Measurements from ENCODE around the gene PCSK9.

PCSK9 gene

DNA sequence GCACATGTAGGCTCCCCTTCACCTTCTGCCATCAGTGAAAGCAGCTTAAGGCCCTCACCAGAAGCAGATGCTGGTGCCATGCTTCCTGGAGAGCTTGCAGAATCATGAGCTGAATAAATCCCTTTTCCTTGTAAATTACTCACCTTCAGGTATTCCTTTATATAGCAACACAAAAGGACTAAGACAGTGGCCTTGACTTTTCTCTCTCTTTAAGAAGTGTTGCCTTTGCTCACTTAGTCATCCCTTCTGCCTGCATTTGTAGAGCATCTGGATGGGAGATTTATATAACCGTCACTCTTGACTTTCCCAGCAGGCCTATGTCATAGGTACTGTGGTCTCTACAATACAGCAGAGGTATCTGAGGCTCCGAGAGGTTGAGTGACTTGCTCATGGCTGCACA, 3.7 kb downstream of the PCSK9 start:
- no peak for DNase-seq (ENCODE audit: extremely low spot score)
- POLR2A ChIA-PET = no interaction called here
- CTCF ChIA-PET = interaction anchor here (1.5 to 1.9 kb wide), 2 partner anchors 21 to 98 kb away, joined by 5 to 7 read pairs; no protein-coding TSS in a partner anchor
- TF ChIP-seq, protein P1, sequence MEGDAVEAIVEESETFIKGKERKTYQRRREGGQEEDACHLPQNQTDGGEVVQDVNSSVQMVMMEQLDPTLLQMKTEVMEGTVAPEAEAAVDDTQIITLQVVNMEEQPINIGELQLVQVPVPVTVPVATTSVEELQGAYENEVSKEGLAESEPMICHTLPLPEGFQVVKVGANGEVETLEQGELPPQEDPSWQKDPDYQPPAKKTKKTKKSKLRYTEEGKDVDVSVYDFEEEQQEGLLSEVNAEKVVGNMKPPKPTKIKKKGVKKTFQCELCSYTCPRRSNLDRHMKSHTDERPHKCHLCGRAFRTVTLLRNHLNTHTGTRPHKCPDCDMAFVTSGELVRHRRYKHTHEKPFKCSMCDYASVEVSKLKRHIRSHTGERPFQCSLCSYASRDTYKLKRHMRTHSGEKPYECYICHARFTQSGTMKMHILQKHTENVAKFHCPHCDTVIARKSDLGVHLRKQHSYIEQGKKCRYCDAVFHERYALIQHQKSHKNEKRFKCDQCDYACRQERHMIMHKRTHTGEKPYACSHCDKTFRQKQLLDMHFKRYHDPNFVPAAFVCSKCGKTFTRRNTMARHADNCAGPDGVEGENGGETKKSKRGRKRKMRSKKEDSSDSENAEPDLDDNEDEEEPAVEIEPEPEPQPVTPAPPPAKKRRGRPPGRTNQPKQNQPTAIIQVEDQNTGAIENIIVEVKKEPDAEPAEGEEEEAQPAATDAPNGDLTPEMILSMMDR (IDR thresholded peaks at IDR 0.05; ENCODE audit: control extremely low read depth, extremely low read depth, low read depth, missing control alignments) = no peak

DNA sequence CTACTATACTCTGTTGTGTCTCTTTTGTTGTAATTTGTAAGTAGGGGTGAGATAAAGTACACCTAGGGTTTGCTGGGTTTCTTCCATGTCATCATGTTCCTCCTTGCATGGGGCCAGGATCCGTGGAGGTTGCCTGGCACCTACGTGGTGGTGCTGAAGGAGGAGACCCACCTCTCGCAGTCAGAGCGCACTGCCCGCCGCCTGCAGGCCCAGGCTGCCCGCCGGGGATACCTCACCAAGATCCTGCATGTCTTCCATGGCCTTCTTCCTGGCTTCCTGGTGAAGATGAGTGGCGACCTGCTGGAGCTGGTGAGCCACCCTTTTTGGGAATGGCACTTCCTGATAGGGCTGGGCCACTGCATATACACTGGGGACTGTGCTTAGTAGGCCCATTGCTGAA, 4.4 kb downstream of the PCSK9 start:
- TF ChIP-seq, protein P1 (IDR thresholded peaks at IDR 0.05; ENCODE audit: control extremely low read depth, extremely low read depth, low read depth, missing control alignments) = no peak
- POLR2A ChIA-PET = no interaction called here
- no peak for DNase-seq (ENCODE audit: extremely low spot score)
- CTCF ChIA-PET = interaction anchor here (1.5 kb wide), 1 partner anchor 22 kb away, joined by 7 read pairs; no protein-coding TSS in a partner anchor

DNA sequence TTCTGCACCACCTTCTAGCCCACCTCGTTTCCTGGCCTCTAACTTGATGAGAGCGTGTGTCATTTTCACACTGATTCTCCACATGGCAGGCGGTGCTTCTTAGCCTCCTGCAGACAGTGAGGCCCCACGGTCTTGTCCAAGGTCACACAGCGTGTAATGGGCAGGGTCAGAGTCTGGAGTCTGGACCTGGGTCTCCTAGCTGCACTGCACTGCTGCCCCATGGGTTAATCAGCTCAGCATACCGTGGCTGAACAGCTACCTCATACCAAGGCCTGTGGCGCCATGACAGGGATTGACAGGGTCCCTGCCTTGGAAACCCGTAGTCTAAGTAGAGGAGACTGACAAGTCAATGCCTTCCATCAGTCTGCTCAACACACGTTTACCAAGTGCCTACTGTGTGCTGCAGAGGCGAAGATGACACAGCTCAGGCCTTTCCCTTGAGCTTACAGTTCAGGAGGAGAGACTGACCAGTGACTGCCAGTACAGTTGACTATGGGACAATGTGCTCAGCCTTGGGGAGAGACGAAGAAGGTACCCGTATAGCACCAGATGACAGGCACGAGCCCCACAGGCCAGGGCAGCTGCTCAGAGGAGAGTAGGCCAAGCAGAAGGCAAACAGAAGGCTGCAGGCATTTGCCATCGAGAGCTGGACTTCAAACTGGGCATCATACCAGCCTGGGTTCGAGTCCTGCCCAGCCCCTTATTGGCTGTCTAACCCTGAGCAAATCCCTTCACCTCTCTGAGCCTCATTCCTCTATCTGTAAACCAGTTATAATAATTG, 5.5 kb downstream of the PCSK9 start:
- no peak for DNase-seq (ENCODE audit: extremely low spot score)
- POLR2A ChIA-PET = no interaction called here
- TF ChIP-seq, protein P1 (IDR thresholded peaks at IDR 0.05; ENCODE audit: control extremely low read depth, extremely low read depth, low read depth, missing control alignments) = no peak
- CTCF ChIA-PET = interaction anchor here (0.8 kb wide), 2 partner anchors 9 to 26 kb away, joined by 3 read pairs; no protein-coding TSS in a partner anchor

DNA sequence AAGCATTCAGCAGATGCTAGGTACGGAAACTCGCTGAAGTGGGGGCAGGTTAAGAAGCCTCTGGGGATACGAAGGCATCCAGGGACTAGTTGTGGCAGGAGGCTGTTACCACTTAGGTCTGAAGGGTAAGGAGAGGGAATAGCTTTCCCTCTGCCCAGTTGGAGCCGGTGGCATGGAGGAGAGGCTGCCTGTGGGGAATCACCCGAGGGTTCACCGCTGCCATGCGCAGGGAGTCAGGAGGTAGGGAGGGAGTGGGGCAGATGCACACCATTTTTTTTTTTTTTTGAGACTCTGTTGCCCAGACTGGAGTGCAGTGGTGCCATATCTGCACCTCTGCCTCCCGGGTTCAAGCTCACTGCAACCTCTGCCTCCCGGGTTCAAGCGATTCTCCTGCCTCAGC, 6.1 kb downstream of the PCSK9 start:
- TF ChIP-seq, protein P1 (IDR thresholded peaks at IDR 0.05; ENCODE audit: control extremely low read depth, extremely low read depth, low read depth, missing control alignments) = no peak
- DNase-seq (ENCODE audit: extremely low spot score) = no peak
- ChIA-PET POLR2A (no interaction called here), CTCF (interaction anchor here (0.7 kb wide), 1 partner anchor 903 kb away, joined by 3 read pairs; no protein-coding TSS in a partner anchor)

DNA sequence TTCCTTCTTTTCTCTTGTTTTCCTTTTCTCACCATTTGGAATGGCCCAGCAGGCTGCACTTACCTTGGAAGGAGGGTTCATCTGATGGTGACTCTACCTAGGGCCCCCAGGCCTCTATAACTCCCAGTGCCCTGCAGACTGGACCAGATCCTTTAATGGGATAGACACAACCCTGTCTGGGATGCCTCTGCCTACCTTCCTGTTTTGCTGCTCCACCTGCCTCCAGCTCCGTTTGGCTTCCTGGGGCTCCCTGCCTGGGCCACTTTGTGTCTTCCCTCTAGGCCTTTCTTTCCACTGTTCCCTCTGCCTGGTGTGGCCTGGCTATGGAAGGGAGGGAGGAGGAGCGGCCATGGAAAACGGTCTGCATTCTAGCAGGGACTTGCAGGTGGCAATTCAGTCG, 7.5 kb downstream of the PCSK9 start:
- no peak for DNase-seq (ENCODE audit: extremely low spot score)
- ChIA-PET POLR2A (no interaction called here), CTCF (interaction anchor here (0.8 to 1.0 kb wide), 2 partner anchors 14 to 102 kb away, joined by 3 read pairs; no protein-coding TSS in a partner anchor)
- TF ChIP-seq, protein P1 (IDR thresholded peaks at IDR 0.05; ENCODE audit: control extremely low read depth, extremely low read depth, low read depth, missing control alignments) = no peak

DNA sequence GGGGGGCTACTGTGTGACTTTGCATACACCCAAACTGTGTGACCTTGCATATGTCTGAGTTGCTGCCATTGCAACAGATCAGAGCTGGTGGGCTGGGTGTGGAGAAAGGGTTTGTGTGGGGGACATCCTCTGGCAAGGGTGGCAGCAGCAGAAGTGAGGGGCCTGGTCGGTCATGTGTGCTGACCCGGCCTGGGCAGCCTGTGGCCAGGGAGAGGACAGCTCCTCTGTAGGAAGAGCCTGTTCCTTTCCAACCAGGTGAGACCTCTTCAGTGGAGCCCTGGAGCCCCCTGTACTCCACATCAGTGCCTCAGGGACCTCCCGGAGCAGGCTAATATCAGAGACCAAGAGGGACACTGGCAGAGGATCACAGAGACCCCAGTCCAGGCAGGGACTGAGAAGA, 8.3 kb downstream of the PCSK9 start:
- ChIA-PET POLR2A (no interaction called here), CTCF (interaction anchor here (0.8 to 1.0 kb wide), 2 partner anchors 14 to 103 kb away, joined by 3 read pairs; no protein-coding TSS in a partner anchor)
- TF ChIP-seq, protein P1 (IDR thresholded peaks at IDR 0.05; ENCODE audit: control extremely low read depth, extremely low read depth, low read depth, missing control alignments) = no peak
- no peak for DNase-seq (ENCODE audit: extremely low spot score)

Measured in GM10248 (cell line).